HG02642 (cell line): ENCODE data around the gene CEBPG.

Experiments
- ATAC-seq: cut with Tn5 transposase; IDR thresholded peaks from one replicate; pipeline ENCODE4 v1.9.1; 2021; ENCODE audit warnings: mild to moderate bottlenecking; ENCODE audit not compliant: unreplicated experiment, poor library complexity

The CEBPG gene

DNA sequence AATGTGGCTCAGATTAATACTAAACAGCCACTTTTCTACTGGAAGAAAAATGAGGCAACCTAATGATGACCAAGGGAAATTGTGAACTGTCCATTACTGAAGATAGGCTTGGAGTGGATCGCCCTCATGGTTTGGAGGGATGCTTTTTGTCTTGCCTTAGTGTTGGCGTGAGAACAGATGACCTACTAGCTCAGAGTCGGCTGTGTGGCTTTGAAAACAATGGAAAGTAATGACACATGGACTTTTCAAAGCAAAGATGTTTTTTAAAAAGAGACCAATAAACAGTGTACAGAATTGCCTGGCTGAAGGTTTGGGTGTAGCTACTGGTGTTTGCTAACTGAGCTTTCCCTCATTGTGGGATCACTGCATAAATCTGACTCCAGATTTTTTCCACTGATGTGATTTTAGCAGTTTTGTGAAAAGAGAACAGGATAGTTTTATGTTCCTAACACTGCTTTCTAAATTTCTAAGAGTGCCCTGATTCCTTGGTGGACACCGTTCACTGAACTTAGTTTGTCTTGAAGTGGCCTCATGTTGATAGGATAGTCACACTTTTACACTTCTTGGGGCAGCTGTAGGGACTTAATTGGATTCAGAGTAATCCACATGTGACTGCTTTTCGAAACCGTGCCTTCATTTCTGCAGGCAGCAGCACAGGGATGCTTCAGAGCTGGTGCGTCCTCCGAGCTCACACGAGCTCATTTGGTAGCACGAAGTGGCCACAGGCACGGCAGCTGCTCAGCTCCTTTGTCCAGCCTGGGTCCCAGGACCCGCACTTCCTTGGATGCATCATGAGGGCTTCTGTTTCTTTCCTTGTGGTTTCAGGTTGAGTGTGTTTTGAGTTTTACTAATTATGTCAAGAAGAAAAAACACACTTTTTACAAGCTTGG is 4.3 kb downstream of the CEBPG start:
- ATAC-seq = no peak

DNA sequence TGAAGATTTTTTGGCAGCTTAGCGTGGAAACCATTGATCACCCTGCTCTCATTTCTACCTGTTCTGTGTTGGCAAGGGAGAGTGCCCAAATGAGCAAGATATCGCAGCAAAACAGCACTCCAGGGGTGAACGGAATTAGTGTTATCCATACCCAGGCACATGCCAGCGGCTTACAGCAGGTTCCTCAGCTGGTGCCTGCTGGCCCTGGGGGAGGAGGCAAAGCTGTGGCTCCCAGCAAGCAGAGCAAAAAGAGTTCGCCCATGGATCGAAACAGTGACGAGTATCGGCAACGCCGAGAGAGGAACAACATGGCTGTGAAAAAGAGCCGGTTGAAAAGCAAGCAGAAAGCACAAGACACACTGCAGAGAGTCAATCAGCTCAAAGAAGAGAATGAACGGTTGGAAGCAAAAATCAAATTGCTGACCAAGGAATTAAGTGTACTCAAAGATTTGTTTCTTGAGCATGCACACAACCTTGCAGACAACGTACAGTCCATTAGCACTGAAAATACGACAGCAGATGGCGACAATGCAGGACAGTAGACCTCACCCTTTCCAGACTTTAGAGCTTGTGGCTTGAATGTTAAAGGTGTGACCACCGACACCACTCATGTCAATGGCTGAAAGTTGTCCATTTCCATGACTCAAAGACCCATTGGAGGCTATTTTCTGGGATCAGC is 5.8 kb downstream of the CEBPG start:
- no peak for ATAC-seq

DNA sequence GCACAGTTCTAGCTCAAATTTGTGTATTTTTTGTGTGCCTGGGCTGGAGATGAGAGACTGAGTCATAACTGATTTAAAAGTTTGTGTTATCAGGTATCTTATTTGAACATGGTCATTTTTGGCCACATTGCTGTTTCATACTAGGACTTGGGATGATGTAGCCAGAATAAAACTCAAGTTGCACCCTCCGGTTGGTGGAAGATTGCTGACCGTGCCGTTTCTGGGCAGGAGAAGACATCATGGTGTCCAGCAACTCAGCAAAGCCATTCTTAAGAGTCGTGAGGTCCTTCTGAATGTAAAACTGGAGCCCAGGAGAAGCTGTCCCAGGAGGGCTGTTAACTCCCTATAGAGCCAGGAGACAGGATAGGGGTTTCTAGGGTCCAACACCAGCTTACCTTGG is 7.6 kb downstream of the CEBPG start:
- no peak for ATAC-seq

DNA sequence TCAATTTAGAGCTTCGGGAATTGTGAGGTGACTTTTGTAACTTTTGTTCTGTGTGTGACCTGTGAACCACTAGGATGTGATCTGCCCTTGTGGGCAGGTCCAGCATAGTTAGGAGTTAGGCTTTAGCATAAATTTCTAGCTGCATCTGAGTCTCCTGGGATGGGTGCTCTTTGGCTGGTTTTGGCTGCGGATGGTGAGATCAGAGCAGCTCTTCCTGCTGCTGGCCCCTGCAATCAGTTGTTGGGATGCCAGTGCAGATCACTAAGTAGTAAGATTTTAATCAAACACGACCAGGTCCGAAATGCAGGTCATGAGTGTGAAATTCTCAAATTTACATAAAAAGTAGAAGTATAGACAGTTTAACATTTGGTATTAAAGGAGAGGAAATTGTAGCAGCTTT is 8.5 kb downstream of the CEBPG start:
- no peak for ATAC-seq

DNA sequence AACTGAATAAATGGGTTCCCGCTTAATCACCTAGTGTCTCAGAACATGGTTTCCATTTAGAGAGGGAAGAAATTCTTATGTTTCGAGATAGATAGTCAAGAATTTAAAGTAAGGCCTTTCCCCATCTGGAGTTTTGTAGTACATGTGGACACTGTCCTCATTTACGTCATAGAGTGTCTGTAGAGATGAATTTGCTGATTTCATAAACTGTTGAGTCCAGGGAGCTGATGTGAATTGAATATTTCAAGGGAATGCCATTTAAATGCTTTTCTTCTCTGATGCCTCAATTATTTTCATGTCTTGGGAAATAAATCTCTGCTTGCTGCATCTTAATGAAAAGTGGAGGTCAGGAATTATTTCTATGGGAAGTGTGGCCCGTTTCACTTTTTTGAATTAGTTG is 9.5 kb downstream of the CEBPG start:
- ATAC-seq = no peak

- no peak for ATAC-seq
Observed at GRCh38 chr19:33383720-33384292, 10.3 kb downstream of the CEBPG start.

- no peak for ATAC-seq
Observed at GRCh38 chr19:33384983-33385382, 11.5 kb downstream of the CEBPG start.

- ATAC-seq = no peak
Observed at GRCh38 chr19:33385956-33386355, 12.4 kb downstream of the CEBPG start.

GRCh38 chr19:33386361-33386858 is 12.9 kb downstream of the CEBPG start:
- ATAC-seq = no peak

DNA sequence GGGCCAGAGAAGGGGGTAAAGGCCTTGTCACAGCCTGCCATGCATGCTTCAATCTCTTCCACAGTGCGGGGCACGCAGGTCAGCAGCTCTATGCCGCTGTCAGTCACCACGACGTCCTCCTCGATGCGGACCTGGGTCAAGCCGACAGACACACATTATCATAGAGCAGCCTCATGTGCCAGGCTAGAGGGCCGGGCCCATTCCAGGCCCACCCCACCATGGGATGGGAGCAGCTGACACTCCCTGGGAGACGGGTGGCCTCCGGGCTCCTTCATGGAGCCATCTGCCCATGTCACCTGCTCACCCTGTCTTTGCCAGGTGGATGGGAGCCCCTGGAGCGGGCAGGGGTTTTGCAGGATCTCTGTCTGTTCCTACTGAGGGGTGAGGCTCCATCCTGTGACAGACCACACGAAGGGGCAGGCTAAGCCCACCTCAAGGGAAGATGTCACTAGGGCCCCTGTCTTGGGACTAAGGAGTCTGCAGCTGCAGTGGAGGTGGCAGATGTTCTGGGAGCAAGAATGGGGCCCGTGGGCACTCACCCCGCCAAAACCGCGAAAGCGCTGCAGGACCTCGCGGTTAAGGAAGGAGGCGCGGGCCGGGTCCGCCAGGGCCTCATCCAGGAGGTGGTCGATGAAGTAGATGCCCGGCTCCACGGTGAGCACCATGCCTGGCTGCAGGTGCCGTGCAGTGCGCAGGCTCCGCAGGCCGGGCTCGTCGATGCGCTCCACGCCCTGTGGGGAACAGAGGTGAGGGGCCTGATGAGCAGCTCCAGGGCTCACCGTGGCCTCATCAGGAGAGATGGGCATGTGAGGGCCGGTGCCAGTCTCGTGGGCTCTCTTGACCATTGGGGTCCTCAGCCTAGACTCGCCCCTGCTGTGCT is 14.1 kb downstream of the CEBPG start:
- no peak for ATAC-seq

GRCh38 chr19:33388231-33388724 is 14.8 kb downstream of the CEBPG start:
- ATAC-seq = no peak

DNA sequence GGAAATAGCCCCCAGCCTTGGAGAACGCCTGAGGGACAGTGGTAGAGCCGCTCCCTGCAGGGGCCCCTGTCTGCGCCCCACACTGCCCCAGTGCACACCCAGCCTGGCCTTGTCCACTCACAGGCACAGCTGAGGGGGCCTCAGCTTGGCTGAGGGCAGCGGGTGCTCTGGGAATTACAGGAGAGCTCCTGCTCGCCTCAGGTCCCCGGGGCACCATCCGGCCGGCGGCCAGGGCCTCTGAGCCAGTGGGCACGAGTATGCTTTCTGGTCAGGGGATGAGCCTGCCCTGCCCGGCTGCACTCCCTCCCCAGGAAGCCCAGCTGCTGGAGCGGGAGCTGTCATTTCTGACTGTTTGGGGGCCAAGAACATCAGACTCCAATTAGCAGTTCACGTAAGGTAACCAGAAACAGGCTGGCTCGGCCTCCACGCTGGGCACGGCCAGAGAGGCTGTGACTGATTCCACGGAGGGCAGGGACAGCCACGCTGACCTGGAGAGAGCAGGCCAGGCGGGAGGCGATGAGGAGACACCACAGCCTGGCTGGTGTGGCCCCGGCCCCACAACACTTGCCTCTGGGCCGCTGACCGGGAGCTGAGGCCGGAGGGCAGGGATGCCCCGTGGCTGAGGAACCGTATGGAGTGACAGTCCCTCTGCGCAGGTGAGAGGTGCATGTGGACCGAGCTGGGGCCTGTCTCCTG is 15.4 kb downstream of the CEBPG start:
- no peak for ATAC-seq

- ATAC-seq = no peak
Observed at GRCh38 chr19:33389421-33390100, 16.1 kb downstream of the CEBPG start.

DNA sequence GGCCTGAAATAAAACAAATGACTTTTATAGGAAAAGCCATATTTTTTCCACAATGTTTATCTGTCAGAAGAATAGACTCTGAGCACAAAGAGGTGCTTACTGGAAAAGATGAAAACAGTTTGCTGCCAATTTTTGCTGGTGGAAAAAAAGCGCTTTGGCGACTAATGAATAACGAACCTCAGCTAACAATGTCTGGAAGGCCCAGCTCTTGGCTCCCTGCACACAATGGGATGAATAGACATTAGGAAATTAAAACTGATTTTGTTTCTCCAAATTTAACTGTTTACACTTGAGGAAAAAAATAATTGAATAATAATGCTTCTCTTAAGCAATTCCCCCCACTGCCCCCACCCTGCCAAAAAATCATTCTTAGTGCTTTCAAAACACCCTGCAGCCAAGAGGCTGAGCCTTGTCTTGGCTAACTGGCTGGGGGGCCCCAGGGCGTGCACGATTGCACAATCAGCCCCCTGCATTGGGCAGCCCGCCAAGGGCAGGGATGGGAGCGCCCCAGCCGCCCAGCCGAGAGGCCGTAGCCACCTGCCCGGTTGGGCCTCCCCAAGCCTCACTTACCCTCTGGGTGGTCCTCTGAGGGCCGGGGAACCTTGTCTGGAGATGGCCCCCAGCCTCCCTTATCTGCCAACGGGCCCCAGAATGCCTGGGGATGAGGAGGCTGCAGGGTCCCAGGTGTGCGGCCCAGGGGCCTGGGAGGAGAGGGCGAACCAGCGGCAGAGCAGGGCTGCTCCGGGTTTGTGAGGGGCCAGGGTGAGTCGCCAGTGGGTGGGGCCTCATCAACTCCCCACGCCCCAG is 16.8 kb downstream of the CEBPG start:
- no peak for ATAC-seq

- no peak for ATAC-seq
Observed at GRCh38 chr19:33390908-33391630, 17.6 kb downstream of the CEBPG start.

GRCh38 chr19:33391631-33392249 is 18.2 kb downstream of the CEBPG start:
- no peak for ATAC-seq
